ENCODE measurements around the gene FBXO42.
"Not testable (repeated sequence)": the region's sequence is repeated elsewhere in the genome, so short reads cannot be mapped to it uniquely, and the experiment has no call there.

DNA sequence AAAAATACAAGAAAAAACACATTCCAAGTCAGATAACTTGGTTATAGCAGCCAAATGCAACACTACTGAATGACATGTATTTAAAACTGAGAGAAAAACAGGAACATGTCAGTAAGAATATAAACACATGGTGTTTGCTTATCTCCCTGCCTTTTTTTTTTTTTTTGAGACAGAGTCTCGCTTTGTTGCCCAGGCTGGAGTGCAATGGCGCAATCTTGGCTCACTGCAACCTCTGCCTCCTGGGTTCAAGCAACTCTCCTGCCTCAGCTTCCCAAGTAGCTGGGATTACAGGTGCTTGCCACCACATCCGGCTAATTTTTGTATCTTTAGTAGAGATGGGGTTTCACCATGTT, 12.8 kb upstream of the FBXO42 start:
- TF ChIP-seq, protein P1, sequence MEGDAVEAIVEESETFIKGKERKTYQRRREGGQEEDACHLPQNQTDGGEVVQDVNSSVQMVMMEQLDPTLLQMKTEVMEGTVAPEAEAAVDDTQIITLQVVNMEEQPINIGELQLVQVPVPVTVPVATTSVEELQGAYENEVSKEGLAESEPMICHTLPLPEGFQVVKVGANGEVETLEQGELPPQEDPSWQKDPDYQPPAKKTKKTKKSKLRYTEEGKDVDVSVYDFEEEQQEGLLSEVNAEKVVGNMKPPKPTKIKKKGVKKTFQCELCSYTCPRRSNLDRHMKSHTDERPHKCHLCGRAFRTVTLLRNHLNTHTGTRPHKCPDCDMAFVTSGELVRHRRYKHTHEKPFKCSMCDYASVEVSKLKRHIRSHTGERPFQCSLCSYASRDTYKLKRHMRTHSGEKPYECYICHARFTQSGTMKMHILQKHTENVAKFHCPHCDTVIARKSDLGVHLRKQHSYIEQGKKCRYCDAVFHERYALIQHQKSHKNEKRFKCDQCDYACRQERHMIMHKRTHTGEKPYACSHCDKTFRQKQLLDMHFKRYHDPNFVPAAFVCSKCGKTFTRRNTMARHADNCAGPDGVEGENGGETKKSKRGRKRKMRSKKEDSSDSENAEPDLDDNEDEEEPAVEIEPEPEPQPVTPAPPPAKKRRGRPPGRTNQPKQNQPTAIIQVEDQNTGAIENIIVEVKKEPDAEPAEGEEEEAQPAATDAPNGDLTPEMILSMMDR (IDR thresholded peaks at IDR 0.05; ENCODE audit: insufficient read depth, low read depth, low read length) = not testable (repeated sequence)
- not testable (repeated sequence) for TF ChIP-seq EZH2 (IDR thresholded peaks at IDR 0.05; ENCODE audit: insufficient read depth, low read length)

Measured in astrocyte (in vitro differentiated cells and primary cell).